DND-41 (cell line): ENCODE results near the gene FAM171A1.

Experiments
- ATAC-seq: fragments of 200-7000 bp; cut with Tn5 transposase; 3 replicates; pipeline ENCODE4 v1.9.1; 2021; ENCODE audit warnings: low read depth; ENCODE audit not compliant: insufficient read depth
- DNase-seq: peaks from one replicate; pipeline ENCODE4 v3.0.0-alpha.2; 2020
- H2AFZ ChIP-seq: 2 replicates; pipeline ENCODE4 v1.6.0; 2012; ENCODE audit warnings: low read depth, low read length
- H3K27ac ChIP-seq: 2 replicates; pipeline ENCODE4 v1.5.1; 2012; ENCODE audit warnings: low read length, inconsistent platforms
- H3K27me3 ChIP-seq: fragments of 200-600 bp; sonication (generic); 2 replicates; pipeline ENCODE4 v1.6.0; 2012; ENCODE audit warnings: low read length, mild to moderate bottlenecking, inconsistent platforms; ENCODE audit not compliant: insufficient read depth, poor library complexity
- H3K36me3 ChIP-seq: 2 replicates; pipeline ENCODE4 v1.5.1; 2012; ENCODE audit warnings: low read length, inconsistent platforms; ENCODE audit not compliant: insufficient read depth
- H3K4me1 ChIP-seq: 2 replicates; pipeline ENCODE4 v1.5.1; 2012; ENCODE audit warnings: mild to moderate bottlenecking, low read length; ENCODE audit not compliant: insufficient read depth
- H3K4me2 ChIP-seq: 2 replicates; pipeline ENCODE4 v1.6.0; 2012; ENCODE audit warnings: mild to moderate bottlenecking, moderate library complexity, low read length, inconsistent platforms; ENCODE audit not compliant: insufficient read depth
- H3K4me3 ChIP-seq, 2 experiments: fragments of 200-600 bp in 1 of 2; shearing (Covaris generic) in 1 of 2; 2 replicates each; pipeline ENCODE4 v1.5.1; 2012 to 2016; ENCODE audit warnings: inconsistent platforms in 2 of 2, low read length in 2 of 2, mild to moderate bottlenecking in 2 of 2, low read depth in 1 of 2, moderate library complexity in 1 of 2
- H3K79me2 ChIP-seq: 2 replicates; pipeline ENCODE4 v1.6.0; 2012; ENCODE audit warnings: low read length, inconsistent platforms; ENCODE audit not compliant: insufficient read depth
- H3K9ac ChIP-seq: 2 replicates; pipeline ENCODE4 v1.6.0; 2012; ENCODE audit warnings: low read depth, mild to moderate bottlenecking, inconsistent platforms, low read length, moderate library complexity
- H3K9me3 ChIP-seq: 2 replicates; pipeline ENCODE4 v1.5.1; 2012; ENCODE audit warnings: low read length, moderate library complexity, mild to moderate bottlenecking, inconsistent platforms; ENCODE audit not compliant: insufficient read depth, severe bottlenecking
- H4K20me1 ChIP-seq: 2 replicates; pipeline ENCODE4 v1.6.0; 2012; ENCODE audit warnings: low read length; ENCODE audit not compliant: insufficient read depth
- CTCF ChIP-seq: IDR thresholded peaks from 2 replicates; pipeline ENCODE4 v1.5.1; 2012; ENCODE audit warnings: borderline replicate concordance, low read length, moderate library complexity, mild to moderate bottlenecking; ENCODE audit not compliant: poor library complexity, severe bottlenecking; ENCODE audit errors: extremely low read depth
- EZH2 ChIP-seq: IDR thresholded peaks from 3 replicates; pipeline ENCODE4 v1.6.1; 2012; ENCODE audit warnings: borderline replicate concordance, low read depth, mild to moderate bottlenecking, moderate library complexity, low read length, inconsistent platforms; ENCODE audit not compliant: severe bottlenecking

Gene FAM171A1

DNA sequence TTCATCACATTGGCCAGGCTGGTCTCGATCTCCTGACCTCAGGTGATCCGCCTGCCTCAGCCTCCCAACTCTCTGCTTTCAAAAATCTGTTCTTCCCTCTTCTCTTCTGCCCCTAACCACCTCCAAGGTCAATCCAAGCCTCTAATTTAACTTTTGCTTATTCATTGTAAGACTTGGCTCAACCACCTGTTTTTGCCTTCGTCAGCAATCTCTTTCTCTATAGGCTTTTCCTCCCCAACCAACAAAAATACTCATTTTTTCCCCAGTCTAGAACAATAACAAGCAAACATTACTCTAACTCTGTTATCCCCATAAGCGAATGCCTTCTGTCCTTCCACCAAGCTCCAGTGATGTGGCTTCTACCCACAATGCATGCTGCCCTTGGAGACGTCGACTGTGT, 112.8 kb downstream of the FAM171A1 start:
- TF ChIP-seq CTCF (no peak), EZH2 (no peak)
- Histone ChIP-seq H3K79me2 (no peaks in the 10 kb centered on the region), H3K27ac (no peak overlapping the region), H3K36me3 (no peaks in the 10 kb centered on the region), H3K9me3 (no peaks in the 10 kb centered on the region), H3K4me2 (no peak overlapping the region), H3K27me3 (no peaks in the 10 kb centered on the region), H3K9ac (no peak overlapping the region), H2AFZ (no peak overlapping the region), H3K4me1 (peaks cover 17% of the 10 kb centered on the region), H3K4me3 (no peak overlapping the region), H4K20me1 (no peaks in the 10 kb centered on the region; the same call in 1 of the 2 replicates)
- DNase-seq (no peak), ATAC-seq (no peak)

DNA sequence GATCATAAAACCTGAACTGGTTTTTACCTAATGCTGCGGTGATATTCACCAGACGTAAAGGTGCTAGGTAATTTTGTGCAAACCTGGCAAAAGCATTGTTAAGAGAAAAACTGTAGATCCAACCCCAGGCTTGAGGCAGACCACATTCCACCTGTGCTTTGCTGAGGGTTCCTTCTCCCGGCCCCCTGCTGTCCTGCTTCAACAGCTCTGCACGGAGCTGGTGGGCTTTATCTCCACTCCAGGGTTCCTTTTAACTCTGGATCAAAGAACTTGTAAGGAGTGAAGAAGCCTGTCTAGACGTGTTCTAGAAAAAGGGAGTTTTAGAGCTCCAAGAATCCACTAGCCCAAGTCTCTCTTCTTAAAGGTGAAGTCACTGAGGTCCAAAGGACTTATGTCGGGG, 115.1 kb downstream of the FAM171A1 start:
- H3K4me2 ChIP-seq: no peak overlapping the region
- H3K36me3 ChIP-seq: no peaks in the 10 kb centered on the region
- TF ChIP-seq EZH2: no peak
- TF ChIP-seq CTCF: no peak
- H3K79me2 ChIP-seq: no peaks in the 10 kb centered on the region
- DNase-seq: no peak
- peaks cover 17% of the 10 kb centered on the region for H3K4me1 ChIP-seq
- ATAC-seq: no peak
- no peak overlapping the region for H3K4me3 ChIP-seq
- no peak overlapping the region for H3K27ac ChIP-seq
- H2AFZ ChIP-seq: no peak overlapping the region
- H3K9ac ChIP-seq: no peak overlapping the region
- H4K20me1 ChIP-seq: no peaks in the 10 kb centered on the region
- H3K9me3 ChIP-seq: no peaks in the 10 kb centered on the region
- H3K27me3 ChIP-seq: no peaks in the 10 kb centered on the region

- Histone ChIP-seq H3K27ac (peak overlapping the region; percentile 57), H4K20me1 (no peaks in the 10 kb centered on the region), H3K79me2 (no peaks in the 10 kb centered on the region), H3K4me3 (no peak overlapping the region), H3K9ac (no peak overlapping the region), H3K36me3 (no peaks in the 10 kb centered on the region), H3K4me2 (peak overlapping the region; percentile 48), H2AFZ (no peak overlapping the region), H3K27me3 (no peaks in the 10 kb centered on the region), H3K9me3 (no peaks in the 10 kb centered on the region), H3K4me1 (peaks cover 17% of the 10 kb centered on the region)
- DNase-seq (peak; percentile 71), ATAC-seq (peak; percentile 91)
- no peak for TF ChIP-seq CTCF
- TF ChIP-seq EZH2: no peak
Observed at GRCh38 chr10:15254808-15255648, 116.1 kb downstream of the FAM171A1 start.
